ENCODE measurements around the gene SMIM3. TPM values are rescaled to one million over a fixed set of nuclear protein-coding genes. Genes with fewer than 3 reads are reported as not detected.

The SMIM3 gene
- total and polyA plus RNA-seq, 2 of the 13 experiments (the other 11 are each of a cell fraction or from before 2014, with no cell fraction given), result 11.6 to 96.7 TPM

DNA sequence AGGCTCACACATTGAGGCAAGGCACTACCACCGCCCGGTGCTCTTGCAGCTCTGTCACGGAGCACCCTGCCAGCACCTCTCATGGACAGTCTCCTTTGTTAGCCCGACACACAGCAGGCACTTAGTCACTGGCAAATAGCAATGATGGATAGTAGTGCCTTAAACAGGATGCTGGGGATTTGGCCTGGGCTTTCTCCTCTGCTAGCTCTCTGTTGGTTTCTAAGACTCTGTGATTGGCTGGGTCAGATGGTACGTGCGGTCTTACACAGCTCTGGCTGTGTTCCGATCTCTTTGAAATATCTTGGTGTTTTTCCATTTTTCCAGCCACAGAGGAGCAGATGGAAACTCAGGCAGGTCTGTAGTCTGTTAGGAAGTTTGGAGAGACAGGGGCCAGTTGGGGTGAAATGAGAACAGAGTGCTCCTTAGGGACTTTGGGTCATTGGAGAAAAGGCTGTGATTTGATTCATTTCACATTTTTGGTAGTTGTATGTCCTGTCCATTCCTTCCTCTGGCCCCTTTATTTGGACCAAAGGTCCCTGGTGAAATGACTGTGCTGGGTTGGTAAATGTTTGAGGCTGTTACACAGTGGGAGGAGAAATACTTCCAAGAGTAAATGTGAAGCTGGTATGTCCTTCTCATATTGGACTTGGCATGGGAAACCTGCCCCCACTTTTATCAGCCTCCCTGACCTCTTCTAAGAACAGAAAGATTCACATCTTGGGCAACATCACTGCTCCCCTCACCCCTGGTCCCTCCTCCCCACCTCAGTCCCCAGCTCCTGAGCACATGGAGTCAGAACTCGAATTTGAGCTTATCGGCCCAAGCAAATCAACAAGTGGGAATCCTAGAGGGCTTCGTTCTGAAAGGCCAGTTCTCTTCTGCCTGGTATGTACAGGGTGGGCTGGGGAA is 3.4 kb downstream of the SMIM3 start (continued):
- TF ChIP-seq AKAP8 (CRISPR knock-in tag; IDR thresholded peaks at IDR 0.05), result 0 out of 2 replicates have a peak, but pooled peaks have one; percentile 78
- TF ChIP-seq NCOR1 (IDR thresholded peaks at IDR 0.05; ENCODE audit: borderline replicate concordance, low read length), result no peak; the same call in 1 of the 2 replicates
- peak; percentile 16; the same call in 1 of the 2 replicates for TF ChIP-seq ZNF614 (CRISPR knock-in tag; IDR thresholded peaks at IDR 0.05; ENCODE audit: borderline replicate concordance)
- TF ChIP-seq, protein P1, sequence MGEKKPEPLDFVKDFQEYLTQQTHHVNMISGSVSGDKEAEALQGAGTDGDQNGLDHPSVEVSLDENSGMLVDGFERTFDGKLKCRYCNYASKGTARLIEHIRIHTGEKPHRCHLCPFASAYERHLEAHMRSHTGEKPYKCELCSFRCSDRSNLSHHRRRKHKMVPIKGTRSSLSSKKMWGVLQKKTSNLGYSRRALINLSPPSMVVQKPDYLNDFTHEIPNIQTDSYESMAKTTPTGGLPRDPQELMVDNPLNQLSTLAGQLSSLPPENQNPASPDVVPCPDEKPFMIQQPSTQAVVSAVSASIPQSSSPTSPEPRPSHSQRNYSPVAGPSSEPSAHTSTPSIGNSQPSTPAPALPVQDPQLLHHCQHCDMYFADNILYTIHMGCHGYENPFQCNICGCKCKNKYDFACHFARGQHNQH (CRISPR knock-in tag; IDR thresholded peaks at IDR 0.05), result 0 out of 2 replicates have a peak, but pooled peaks have one; percentile 33
- TF ChIP-seq ZNF557 (CRISPR knock-in tag; IDR thresholded peaks at IDR 0.05), result no peak
- TF ChIP-seq, protein P2, sequence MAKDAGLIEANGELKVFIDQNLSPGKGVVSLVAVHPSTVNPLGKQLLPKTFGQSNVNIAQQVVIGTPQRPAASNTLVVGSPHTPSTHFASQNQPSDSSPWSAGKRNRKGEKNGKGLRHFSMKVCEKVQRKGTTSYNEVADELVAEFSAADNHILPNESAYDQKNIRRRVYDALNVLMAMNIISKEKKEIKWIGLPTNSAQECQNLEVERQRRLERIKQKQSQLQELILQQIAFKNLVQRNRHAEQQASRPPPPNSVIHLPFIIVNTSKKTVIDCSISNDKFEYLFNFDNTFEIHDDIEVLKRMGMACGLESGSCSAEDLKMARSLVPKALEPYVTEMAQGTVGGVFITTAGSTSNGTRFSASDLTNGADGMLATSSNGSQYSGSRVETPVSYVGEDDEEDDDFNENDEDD (CRISPR knock-in tag; IDR thresholded peaks at IDR 0.05; ENCODE audit: borderline replicate concordance), result no peak; the same call in 1 of the 2 replicates
- TF ChIP-seq NR3C1 (CRISPR knock-in tag; IDR thresholded peaks at IDR 0.05), result no peak
- no peak for TF ChIP-seq HMGA1 (CRISPR knock-in tag; conservative IDR thresholded peaks at IDR 0.05)
- TF ChIP-seq ZNF562 (CRISPR knock-in tag; IDR thresholded peaks at IDR 0.05; ENCODE audit: borderline replicate concordance), result no peak
- TF ChIP-seq SP5 (CRISPR knock-in tag; IDR thresholded peaks at IDR 0.05; ENCODE audit: borderline replicate concordance, low read depth), result peak; percentile 88
- TF ChIP-seq, protein P3, sequence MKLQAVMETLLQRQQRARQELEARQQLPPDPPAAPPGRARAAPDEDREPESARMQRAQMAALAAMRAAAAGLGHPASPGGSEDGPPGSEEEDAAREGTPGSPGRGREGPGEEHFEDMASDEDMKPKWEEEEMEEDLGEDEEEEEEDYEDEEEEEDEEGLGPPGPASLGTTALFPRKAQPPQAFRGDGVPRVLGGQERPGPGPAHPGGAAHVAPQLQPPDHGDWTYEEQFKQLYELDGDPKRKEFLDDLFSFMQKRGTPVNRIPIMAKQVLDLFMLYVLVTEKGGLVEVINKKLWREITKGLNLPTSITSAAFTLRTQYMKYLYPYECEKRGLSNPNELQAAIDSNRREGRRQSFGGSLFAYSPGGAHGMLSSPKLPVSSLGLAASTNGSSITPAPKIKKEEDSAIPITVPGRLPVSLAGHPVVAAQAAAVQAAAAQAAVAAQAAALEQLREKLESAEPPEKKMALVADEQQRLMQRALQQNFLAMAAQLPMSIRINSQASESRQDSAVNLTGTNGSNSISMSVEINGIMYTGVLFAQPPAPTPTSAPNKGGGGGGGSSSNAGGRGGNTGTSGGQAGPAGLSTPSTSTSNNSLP (IDR thresholded peaks at IDR 0.05; ENCODE audit: low read depth, low read length), result 0 out of 2 replicates have a peak, but pooled peaks have one; percentile 25
- no peak for TF ChIP-seq ZNF34 (CRISPR knock-in tag; IDR thresholded peaks at IDR 0.05; ENCODE audit: borderline replicate concordance)
- TF ChIP-seq ZNF138 (CRISPR knock-in tag; IDR thresholded peaks at IDR 0.05; ENCODE audit: low read depth), result no peak
- no peak for TF ChIP-seq ZNF207 (IDR thresholded peaks at IDR 0.05; ENCODE audit: borderline replicate concordance)
- no peak for TF ChIP-seq PHB2 (IDR thresholded peaks at IDR 0.05; ENCODE audit: partially characterized antibody)
- TF ChIP-seq RBAK (CRISPR knock-in tag; IDR thresholded peaks at IDR 0.05), result peak; percentile 29; the same call in 1 of the 2 replicates
- TF ChIP-seq SP1 (IDR thresholded peaks at IDR 0.05), result no peak
- TF ChIP-seq SP1 (CRISPR knock-in tag; IDR thresholded peaks at IDR 0.05), result no peak
- peak; percentile 48 for TF ChIP-seq NR2F6 (IDR thresholded peaks at IDR 0.05)
- TF ChIP-seq NR2F6 (CRISPR knock-in tag; IDR thresholded peaks at IDR 0.05), result no peak
- TF ChIP-seq PPARG (CRISPR knock-in tag; conservative IDR thresholded peaks at IDR 0.05), result peak; percentile 96
- peak; percentile 16 for TF ChIP-seq TCF7 (IDR thresholded peaks at IDR 0.05; ENCODE audit: low read depth)
- TF ChIP-seq, protein P4, sequence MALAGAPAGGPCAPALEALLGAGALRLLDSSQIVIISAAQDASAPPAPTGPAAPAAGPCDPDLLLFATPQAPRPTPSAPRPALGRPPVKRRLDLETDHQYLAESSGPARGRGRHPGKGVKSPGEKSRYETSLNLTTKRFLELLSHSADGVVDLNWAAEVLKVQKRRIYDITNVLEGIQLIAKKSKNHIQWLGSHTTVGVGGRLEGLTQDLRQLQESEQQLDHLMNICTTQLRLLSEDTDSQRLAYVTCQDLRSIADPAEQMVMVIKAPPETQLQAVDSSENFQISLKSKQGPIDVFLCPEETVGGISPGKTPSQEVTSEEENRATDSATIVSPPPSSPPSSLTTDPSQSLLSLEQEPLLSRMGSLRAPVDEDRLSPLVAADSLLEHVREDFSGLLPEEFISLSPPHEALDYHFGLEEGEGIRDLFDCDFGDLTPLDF (CRISPR knock-in tag; IDR thresholded peaks at IDR 0.05), result no peak
- TF ChIP-seq FOXA3 (CRISPR knock-in tag; IDR thresholded peaks at IDR 0.05), result peak; percentile 20; the same call in 1 of the 2 replicates
- no peak for TF ChIP-seq FOXM1 (CRISPR knock-in tag; IDR thresholded peaks at IDR 0.05)
- peak; percentile 43; the same call in 1 of the 2 replicates for TF ChIP-seq ZNF564 (CRISPR knock-in tag; IDR thresholded peaks at IDR 0.05)
- no peak for TF ChIP-seq NFE2 (CRISPR knock-in tag; IDR thresholded peaks at IDR 0.05)
- TF ChIP-seq NKX3-1 (CRISPR knock-in tag; IDR thresholded peaks at IDR 0.05), result no peak

Measured in HepG2 (cell line).